ENCODE data around the gene LVRN. TPM values are rescaled to one million over a fixed set of nuclear protein-coding genes. Genes with fewer than 3 reads are reported as not detected.
A peak's percentile ranks its signal among the peaks of the same experiment; 100 is the strongest.

Gene LVRN
- total RNA-seq, 2 donors from 2014 or later, result 0.19 to 0.39 TPM

DNA sequence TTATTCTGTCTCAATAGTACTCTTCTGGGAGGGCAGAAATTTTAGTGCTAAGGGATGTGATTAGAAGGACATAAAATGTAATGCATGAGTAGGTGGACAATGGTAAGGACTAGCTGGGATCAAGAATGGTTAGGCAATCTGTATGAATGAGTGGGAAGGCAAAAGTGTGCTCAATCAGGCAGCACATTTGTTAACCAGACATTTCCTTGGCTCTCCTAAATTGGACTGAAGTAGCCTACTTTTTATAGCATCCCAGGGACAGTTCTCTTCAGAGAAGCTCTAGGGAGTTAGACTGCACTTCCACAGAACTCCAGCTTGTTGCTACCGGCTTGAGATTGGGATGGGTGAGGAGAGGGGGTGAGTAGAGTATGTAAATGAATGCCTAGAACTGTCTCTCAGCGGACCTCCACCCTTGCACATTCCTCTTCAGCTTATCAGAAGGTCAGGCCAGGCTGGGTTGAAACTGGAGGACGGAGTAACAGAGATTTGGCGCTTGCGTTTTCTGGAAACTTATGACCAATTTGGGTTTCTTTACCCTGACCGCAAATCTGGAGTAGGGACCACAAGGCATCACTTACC lies 51.0 kb downstream of the LVRN start:
- H3K4me1 ChIP-seq, result no peaks in the 10 kb centered on the region
- DNase-seq (ENCODE audit: low spot score), result no peak
- no peak overlapping the region for H3K27ac ChIP-seq
- no peak overlapping the region for H3K4me3 ChIP-seq
- no peaks in the 10 kb centered on the region for H3K36me3 ChIP-seq
- TF ChIP-seq, protein P1, sequence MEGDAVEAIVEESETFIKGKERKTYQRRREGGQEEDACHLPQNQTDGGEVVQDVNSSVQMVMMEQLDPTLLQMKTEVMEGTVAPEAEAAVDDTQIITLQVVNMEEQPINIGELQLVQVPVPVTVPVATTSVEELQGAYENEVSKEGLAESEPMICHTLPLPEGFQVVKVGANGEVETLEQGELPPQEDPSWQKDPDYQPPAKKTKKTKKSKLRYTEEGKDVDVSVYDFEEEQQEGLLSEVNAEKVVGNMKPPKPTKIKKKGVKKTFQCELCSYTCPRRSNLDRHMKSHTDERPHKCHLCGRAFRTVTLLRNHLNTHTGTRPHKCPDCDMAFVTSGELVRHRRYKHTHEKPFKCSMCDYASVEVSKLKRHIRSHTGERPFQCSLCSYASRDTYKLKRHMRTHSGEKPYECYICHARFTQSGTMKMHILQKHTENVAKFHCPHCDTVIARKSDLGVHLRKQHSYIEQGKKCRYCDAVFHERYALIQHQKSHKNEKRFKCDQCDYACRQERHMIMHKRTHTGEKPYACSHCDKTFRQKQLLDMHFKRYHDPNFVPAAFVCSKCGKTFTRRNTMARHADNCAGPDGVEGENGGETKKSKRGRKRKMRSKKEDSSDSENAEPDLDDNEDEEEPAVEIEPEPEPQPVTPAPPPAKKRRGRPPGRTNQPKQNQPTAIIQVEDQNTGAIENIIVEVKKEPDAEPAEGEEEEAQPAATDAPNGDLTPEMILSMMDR (IDR thresholded peaks at IDR 0.05), result no peak
- H3K9me3 ChIP-seq, result no peaks in the 10 kb centered on the region
- H3K27me3 ChIP-seq, result no peaks in the 10 kb centered on the region

DNA sequence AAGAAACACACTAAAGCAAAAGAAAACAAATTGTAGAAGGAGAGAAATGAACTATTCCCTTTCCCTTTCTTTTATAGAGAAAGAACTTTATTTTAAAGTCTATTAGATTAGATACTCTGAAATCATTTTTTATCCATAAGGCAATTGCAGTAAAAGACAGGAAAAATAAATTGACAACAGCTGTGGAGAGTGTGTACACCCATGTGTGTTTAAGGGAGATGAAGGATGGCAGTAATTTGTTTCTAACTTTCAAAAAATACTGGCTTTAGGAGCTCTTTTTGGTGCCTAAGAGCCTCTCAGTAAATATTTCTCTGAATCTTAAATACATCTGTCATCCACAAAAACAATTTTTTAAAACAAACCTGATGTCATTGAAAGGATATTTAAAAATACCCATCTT lies 51.7 kb downstream of the LVRN start:
- Histone ChIP-seq H3K27ac (no peak overlapping the region), H3K27me3 (no peaks in the 10 kb centered on the region), H3K4me1 (no peaks in the 10 kb centered on the region), H3K9me3 (no peaks in the 10 kb centered on the region), H3K4me3 (no peak overlapping the region), H3K36me3 (no peaks in the 10 kb centered on the region)
- no peak for DNase-seq (ENCODE audit: low spot score)
- TF ChIP-seq, protein P1 (IDR thresholded peaks at IDR 0.05), result no peak

DNA sequence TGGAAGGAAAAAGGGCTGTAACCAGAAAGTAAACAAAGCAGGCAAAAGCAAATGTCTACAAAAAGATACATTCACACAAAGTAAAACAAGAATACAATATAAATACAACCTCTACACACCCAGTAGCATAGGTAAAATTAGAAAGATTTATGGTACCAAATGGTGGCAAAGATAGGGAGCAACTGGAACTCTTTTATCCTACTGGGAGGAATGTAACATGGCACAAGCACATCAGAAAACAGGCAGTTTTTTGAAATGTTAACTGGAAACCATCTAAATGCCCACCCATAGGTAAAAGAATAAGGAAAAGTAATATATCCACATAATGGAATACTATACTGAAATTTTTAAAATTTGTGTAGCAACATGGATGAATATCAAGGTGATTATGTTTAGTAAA lies 61.3 kb downstream of the LVRN start:
- Histone ChIP-seq H3K36me3 (no peaks in the 10 kb centered on the region), H3K4me3 (no peak overlapping the region), H3K27ac (no peak overlapping the region), H3K27me3 (no peaks in the 10 kb centered on the region), H3K9me3 (no peaks in the 10 kb centered on the region), H3K4me1 (no peaks in the 10 kb centered on the region)
- TF ChIP-seq, protein P1 (IDR thresholded peaks at IDR 0.05), result no peak
- DNase-seq (ENCODE audit: low spot score), result no peak

DNA sequence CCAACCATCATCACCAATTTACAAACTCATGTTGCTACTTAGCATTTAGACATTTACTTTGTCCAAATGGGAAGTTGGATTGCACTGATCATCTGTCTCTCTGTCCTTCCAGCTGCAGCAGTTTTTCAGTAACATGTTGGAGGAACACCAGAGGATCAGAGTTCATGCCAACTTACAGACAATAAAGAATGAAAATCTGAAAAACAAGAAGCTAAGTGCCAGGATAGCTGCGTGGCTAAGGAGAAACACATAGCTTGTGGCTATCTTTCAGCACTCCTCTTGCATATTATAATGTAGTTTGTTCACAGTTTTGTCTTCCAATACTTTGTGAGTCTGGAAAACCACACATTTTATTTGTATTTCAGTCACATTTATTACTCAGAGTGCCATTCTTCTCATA lies 63.6 kb downstream of the LVRN start:
- Histone ChIP-seq H3K27me3 (no peaks in the 10 kb centered on the region), H3K4me3 (no peak overlapping the region), H3K36me3 (no peaks in the 10 kb centered on the region), H3K9me3 (no peaks in the 10 kb centered on the region), H3K27ac (no peak overlapping the region), H3K4me1 (no peaks in the 10 kb centered on the region)
- TF ChIP-seq, protein P1 (IDR thresholded peaks at IDR 0.05), result no peak
- no peak for DNase-seq (ENCODE audit: low spot score)

DNA sequence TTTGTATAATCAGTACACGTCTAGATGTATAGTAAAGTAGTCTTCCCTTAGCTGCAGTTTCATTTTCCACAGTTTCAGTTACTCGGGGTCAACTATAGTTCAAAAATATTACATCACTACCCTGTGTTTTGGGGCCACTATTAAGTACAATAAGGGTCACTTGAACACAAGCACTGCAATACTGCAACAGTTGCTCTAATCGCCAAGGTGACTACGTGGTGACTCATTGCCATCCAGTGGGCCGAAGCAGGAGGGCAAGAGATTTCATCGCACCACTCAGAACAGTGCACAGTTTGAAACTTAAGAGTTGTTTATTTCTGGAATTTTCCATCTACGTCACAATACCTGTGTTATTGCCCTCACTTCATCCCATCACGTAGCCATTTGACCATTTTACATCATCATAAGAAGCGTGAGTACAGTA lies 69.8 kb downstream of the LVRN start, which contains the start of gene ARL14EPL:
TSS of gene ARL14EPL (plus strand) at position 379 of the 424 bp plus-strand sequence. CDS start 18,994 bp downstream, outside the sequence.
- H3K27me3 ChIP-seq, result no peaks in the 10 kb centered on the region
- no peak within 1 kb of the TSS for H3K27ac ChIP-seq
- H3K4me1 ChIP-seq, result no peaks in the 10 kb centered on the region
- H3K4me3 ChIP-seq, result no peak within 1 kb of the TSS
- peak; percentile 70 for DNase-seq (ENCODE audit: low spot score)
- H3K36me3 ChIP-seq, result no peaks in the 10 kb centered on the region
- no peaks in the 10 kb centered on the region for H3K9me3 ChIP-seq
- TF ChIP-seq, protein P1 (IDR thresholded peaks at IDR 0.05), result peak in 1 of 2 donors; percentile 44

DNA sequence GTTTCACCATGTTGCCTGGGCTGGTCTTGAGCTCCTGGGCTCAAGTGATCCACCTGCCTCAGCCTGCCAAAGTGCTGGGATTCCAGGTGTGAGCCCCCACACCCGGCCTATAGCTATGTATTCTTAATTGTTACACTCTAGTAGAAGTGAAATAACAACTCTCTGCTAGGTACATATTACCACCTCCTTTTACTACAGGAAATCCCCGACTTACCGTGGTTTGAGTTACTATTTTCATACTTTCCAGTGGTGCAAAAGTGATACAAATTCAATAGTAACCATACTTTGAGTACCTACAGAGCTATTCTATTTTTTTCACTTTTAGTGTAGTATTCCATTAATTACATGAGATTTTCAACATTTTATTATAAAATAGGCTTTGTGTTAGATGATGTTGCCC lies 70.7 kb downstream of the LVRN start:
- Histone ChIP-seq H3K4me3 (no peak overlapping the region), H3K27me3 (no peaks in the 10 kb centered on the region), H3K36me3 (no peaks in the 10 kb centered on the region), H3K4me1 (no peaks in the 10 kb centered on the region), H3K9me3 (no peaks in the 10 kb centered on the region), H3K27ac (no peak overlapping the region)
- no peak for DNase-seq (ENCODE audit: low spot score)
- TF ChIP-seq, protein P1 (IDR thresholded peaks at IDR 0.05), result no peak

Measured in right atrium auricular region (tissue), 2 donors.